Neutrophil (primary cell): ENCODE results near the gene IFIT5.

ENCODE experiments used
- H3K27ac ChIP-seq: fragments of 200-600 bp; sonication (generic); 2 replicates; pipeline ENCODE4 v1.5.1; 2016; ENCODE audit warnings: mild to moderate bottlenecking, moderate library complexity
- H3K27me3 ChIP-seq: fragments of 200-600 bp; sonication (generic); 2 replicates; pipeline ENCODE4 v1.6.0; 2016; ENCODE audit warnings: mild to moderate bottlenecking
- H3K36me3 ChIP-seq: fragments of 200-600 bp; sonication (generic); 2 replicates; pipeline ENCODE4 v1.5.1; 2017
- H3K4me1 ChIP-seq, 2 experiments: fragments of 200-600 bp in 1 of 2; sonication (generic) in 1 of 2; 1 replicate in 1 of 2; 2 replicates in 1 of 2; pipeline versions ENCODE4 v1.5.1 to v1.6.1; 2013 to 2016; ENCODE audit warnings: low read depth in 1 of 2, low read length in 1 of 2, mild to moderate bottlenecking in 1 of 2, moderate library complexity in 1 of 2; ENCODE audit not compliant: control insufficient read depth in 1 of 2, insufficient read depth in 1 of 2
- H3K4me3 ChIP-seq, 2 experiments: fragments of 200-600 bp in 1 of 2; sonication (generic) in 1 of 2; 1 replicate in 1 of 2; 2 replicates in 1 of 2; pipeline ENCODE4 v1.5.1; 2013 to 2016; ENCODE audit warnings: low read depth in 1 of 2, low read length in 1 of 2, mild to moderate bottlenecking in 1 of 2, moderate library complexity in 1 of 2
- H3K9me3 ChIP-seq: fragments of 200-600 bp; sonication (generic); 2 replicates; pipeline ENCODE4 v1.5.1; 2016
- TF ChIP-seq, protein P1 (sequence below): fragments of 200-600 bp; sonication (generic); IDR thresholded peaks from 2 replicates; pipeline ENCODE4 v1.5.1; 2016; ENCODE audit warnings: antibody characterized with exemption

IFIT5 gene

DNA sequence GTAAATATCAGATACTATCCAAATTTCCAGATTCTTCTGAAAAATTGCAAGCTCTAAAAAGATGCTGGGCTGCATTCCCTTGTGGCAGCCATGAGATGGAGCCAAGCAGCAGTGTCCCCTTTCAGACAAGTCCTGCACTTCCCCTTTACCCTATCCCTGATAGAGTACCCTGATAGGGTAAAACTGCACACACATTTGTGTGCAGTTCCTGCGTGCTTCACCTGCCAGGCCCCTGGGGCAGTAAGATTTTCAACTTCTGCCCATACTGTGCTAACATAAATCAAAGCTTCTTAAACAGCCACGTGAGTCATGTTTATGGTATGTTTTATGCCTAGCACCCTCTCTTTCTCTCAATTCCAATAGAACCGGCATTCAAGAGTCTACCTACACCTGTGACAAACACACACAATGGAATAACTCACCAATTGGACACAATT lies 52.2 kb downstream of the IFIT5 start:
- H3K4me3 ChIP-seq = no peak overlapping the region
- TF ChIP-seq, protein P1, sequence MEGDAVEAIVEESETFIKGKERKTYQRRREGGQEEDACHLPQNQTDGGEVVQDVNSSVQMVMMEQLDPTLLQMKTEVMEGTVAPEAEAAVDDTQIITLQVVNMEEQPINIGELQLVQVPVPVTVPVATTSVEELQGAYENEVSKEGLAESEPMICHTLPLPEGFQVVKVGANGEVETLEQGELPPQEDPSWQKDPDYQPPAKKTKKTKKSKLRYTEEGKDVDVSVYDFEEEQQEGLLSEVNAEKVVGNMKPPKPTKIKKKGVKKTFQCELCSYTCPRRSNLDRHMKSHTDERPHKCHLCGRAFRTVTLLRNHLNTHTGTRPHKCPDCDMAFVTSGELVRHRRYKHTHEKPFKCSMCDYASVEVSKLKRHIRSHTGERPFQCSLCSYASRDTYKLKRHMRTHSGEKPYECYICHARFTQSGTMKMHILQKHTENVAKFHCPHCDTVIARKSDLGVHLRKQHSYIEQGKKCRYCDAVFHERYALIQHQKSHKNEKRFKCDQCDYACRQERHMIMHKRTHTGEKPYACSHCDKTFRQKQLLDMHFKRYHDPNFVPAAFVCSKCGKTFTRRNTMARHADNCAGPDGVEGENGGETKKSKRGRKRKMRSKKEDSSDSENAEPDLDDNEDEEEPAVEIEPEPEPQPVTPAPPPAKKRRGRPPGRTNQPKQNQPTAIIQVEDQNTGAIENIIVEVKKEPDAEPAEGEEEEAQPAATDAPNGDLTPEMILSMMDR = no peak
- H3K27me3 ChIP-seq = peaks cover 3% of the 10 kb centered on the region
- H3K27ac ChIP-seq = no peak overlapping the region
- H3K36me3 ChIP-seq = no peaks in the 10 kb centered on the region
- no peaks in the 10 kb centered on the region for H3K9me3 ChIP-seq
- no peaks in the 10 kb centered on the region for H3K4me1 ChIP-seq

DNA sequence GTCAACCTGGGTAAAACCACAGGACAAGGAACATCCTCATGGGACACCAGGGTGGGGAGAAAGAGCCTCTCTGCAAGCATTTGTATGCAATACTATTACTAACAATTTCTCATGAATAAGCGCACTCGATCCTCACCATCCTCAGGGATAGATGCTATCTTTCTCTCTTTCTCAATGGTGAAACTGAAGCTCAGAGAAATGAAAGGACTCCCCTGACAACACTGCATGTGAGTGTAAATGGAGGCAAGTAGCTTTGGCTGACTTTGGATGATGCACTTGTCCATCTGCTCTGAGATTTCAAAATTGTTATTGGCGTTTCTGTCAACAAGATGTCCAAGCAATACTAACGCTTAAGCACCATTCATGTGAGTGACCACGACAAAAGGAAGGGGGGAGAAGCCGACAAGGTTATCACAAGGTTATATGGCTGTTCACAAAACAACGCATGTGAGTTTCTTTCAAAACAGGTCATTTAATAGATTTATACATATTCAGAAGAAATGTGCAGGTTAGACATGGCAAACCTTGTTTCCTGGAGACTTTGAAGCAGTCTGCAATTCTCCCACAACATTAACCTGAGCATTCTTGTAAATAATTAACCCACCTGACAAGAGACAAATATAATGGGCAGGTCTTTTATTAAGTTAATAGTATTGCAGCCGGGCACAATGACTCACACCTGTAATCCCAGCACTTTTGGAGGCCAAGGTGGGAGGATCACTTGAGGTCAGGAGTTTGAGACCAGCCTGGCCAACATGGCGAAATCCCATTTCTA lies 54.0 kb downstream of the IFIT5 start:
- H3K4me3 ChIP-seq = no peak overlapping the region
- H3K27ac ChIP-seq = no peak overlapping the region
- TF ChIP-seq, protein P1 = no peak
- H3K27me3 ChIP-seq = peaks cover 3% of the 10 kb centered on the region
- no peaks in the 10 kb centered on the region for H3K4me1 ChIP-seq
- no peaks in the 10 kb centered on the region for H3K9me3 ChIP-seq
- no peaks in the 10 kb centered on the region for H3K36me3 ChIP-seq

DNA sequence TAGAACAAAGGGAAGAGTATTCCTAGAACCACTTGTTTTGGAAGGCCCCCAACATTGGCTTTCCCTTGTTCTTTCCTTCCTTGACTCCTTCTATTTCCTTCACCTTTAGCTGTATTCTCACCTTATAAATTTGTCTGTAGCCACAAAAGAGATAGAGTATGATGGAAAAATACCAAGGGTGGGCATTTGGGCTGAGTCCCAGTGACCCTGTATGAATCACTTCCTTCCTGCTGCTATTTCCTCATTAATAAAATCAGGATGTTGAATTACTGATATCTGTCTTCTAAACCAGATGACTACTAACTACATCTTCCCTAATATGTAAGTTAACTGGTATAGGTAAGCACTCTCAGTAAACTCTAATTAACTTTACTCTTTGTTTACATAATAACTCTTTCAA lies 55.1 kb downstream of the IFIT5 start:
- Histone ChIP-seq H3K9me3 (no peaks in the 10 kb centered on the region), H3K4me3 (no peak overlapping the region), H3K36me3 (no peaks in the 10 kb centered on the region), H3K27me3 (no peaks in the 10 kb centered on the region), H3K4me1 (no peaks in the 10 kb centered on the region), H3K27ac (no peak overlapping the region)
- TF ChIP-seq, protein P1 = no peak
